ENCODE data around the gene TMEM269. TPM values are rescaled to one million over a fixed set of nuclear protein-coding genes. Genes with fewer than 3 reads are reported as not detected.

TMEM269 gene
- total RNA-seq, 1 donor, result under 0.01 TPM

DNA sequence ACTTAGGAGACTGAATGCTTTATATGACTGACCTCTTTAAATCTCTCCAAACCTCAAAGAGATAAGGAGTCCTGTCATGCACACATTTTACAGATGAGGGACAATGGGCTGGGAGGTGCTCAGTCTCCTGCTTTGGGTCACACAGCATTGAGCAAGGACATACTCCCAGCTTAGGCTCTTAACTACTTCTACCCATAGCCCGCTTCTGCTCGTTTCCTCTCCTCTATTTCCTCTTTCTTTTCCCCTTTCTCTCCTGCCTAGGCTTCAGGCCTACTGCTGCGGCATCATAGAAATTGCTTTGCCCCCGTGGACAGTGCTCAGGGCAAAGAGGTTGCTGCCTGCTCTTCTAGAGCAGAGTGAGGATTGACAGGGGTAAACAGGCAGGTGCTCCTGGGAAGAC, 49.2 kb downstream of the TMEM269 start:
- Histone ChIP-seq H3K4me1 (ENCODE audit: insufficient read depth, low read length) (no peaks in the 10 kb centered on the region), H3K9me3 (ENCODE audit: low read depth, low read length) (no peaks in the 10 kb centered on the region)
- no peak for DNase-seq (ENCODE audit: insufficient read length, low spot score, missing footprints)

DNA sequence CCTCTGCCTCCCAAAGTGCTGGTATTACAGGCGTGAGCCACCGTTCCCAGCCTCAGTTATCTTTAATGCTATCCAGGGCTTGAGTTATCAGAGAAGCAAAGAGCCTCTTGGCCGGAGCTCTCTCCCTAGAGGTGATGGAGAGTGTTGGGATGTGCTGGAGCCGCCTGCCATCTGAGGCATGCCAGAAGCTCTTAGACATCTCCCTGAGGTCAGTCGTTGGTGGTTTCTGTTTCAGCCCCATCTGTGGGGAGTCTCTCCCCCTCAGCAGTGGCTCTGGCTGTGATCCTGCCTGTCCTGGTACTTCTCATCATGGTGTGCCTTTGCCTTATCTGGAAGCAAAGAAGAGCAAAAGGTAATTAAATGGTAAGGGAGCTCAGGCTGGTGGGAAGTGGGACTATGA, 50.0 kb downstream of the TMEM269 start:
- no peak for DNase-seq (ENCODE audit: insufficient read length, low spot score, missing footprints)
- no peaks in the 10 kb centered on the region for H3K27me3 ChIP-seq (ENCODE audit: insufficient read depth, low read length)
- no peaks in the 10 kb centered on the region for H4K20me1 ChIP-seq (ENCODE audit: insufficient read depth, low read length)
- H3K27ac ChIP-seq (ENCODE audit: low read depth, low read length), result no peak overlapping the region
- H3K79me2 ChIP-seq (ENCODE audit: insufficient read depth, low read length), result no peaks in the 10 kb centered on the region
- no peak overlapping the region for H2AFZ ChIP-seq (ENCODE audit: low read length)
- H3K4me2 ChIP-seq (ENCODE audit: insufficient read depth, low read length), result no peak overlapping the region
- no peaks in the 10 kb centered on the region for H3K9me3 ChIP-seq (ENCODE audit: low read depth, low read length)
- no peak overlapping the region for H3K4me3 ChIP-seq (ENCODE audit: insufficient read depth, low read length)
- H3K4me1 ChIP-seq (ENCODE audit: insufficient read depth, low read length), result no peaks in the 10 kb centered on the region
- TF ChIP-seq, protein P1, sequence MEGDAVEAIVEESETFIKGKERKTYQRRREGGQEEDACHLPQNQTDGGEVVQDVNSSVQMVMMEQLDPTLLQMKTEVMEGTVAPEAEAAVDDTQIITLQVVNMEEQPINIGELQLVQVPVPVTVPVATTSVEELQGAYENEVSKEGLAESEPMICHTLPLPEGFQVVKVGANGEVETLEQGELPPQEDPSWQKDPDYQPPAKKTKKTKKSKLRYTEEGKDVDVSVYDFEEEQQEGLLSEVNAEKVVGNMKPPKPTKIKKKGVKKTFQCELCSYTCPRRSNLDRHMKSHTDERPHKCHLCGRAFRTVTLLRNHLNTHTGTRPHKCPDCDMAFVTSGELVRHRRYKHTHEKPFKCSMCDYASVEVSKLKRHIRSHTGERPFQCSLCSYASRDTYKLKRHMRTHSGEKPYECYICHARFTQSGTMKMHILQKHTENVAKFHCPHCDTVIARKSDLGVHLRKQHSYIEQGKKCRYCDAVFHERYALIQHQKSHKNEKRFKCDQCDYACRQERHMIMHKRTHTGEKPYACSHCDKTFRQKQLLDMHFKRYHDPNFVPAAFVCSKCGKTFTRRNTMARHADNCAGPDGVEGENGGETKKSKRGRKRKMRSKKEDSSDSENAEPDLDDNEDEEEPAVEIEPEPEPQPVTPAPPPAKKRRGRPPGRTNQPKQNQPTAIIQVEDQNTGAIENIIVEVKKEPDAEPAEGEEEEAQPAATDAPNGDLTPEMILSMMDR (IDR thresholded peaks at IDR 0.05; ENCODE audit: extremely low read depth, low read depth, low read length), result no peak
- peaks cover 9% of the 10 kb centered on the region for H3K36me3 ChIP-seq (ENCODE audit: insufficient read depth, low read length)

More for the DNA sequence above, 49.2 kb downstream of the TMEM269 start:
- Histone ChIP-seq H3K4me2 (ENCODE audit: insufficient read depth, low read length) (no peak overlapping the region), H3K4me3 (ENCODE audit: insufficient read depth, low read length) (no peak overlapping the region), H4K20me1 (ENCODE audit: insufficient read depth, low read length) (no peaks in the 10 kb centered on the region), H2AFZ (ENCODE audit: low read length) (no peak overlapping the region), H3K27me3 (ENCODE audit: insufficient read depth, low read length) (no peaks in the 10 kb centered on the region), H3K27ac (ENCODE audit: low read depth, low read length) (no peak overlapping the region), H3K36me3 (ENCODE audit: insufficient read depth, low read length) (peaks cover 9% of the 10 kb centered on the region), H3K79me2 (ENCODE audit: insufficient read depth, low read length) (no peaks in the 10 kb centered on the region)
- TF ChIP-seq, protein P1 (IDR thresholded peaks at IDR 0.05; ENCODE audit: extremely low read depth, low read depth, low read length), result no peak

DNA sequence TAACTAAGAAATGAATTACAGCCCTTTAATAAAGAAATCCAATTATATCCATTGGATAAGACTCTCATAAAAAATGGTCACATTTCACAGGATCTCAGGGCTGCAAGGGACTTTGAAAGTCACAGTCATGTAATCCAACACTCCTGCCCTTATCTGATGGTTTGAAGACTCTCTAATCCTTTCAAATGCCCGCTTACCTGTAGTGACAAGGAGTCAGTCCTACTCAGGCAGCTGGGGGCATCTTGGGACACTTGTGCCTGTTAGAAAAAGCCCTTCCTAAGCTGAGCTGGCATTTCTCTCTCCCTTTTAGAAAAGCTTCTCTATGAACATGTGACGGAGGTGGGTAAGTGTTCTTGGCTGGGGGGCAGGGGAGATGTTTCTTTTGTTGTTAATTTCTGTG, 50.6 kb downstream of the TMEM269 start:
- H3K4me2 ChIP-seq (ENCODE audit: insufficient read depth, low read length), result no peak overlapping the region
- no peak overlapping the region for H3K4me3 ChIP-seq (ENCODE audit: insufficient read depth, low read length)
- no peaks in the 10 kb centered on the region for H4K20me1 ChIP-seq (ENCODE audit: insufficient read depth, low read length)
- no peaks in the 10 kb centered on the region for H3K9me3 ChIP-seq (ENCODE audit: low read depth, low read length)
- H3K79me2 ChIP-seq (ENCODE audit: insufficient read depth, low read length), result no peaks in the 10 kb centered on the region
- H2AFZ ChIP-seq (ENCODE audit: low read length), result no peak overlapping the region
- no peaks in the 10 kb centered on the region for H3K27me3 ChIP-seq (ENCODE audit: insufficient read depth, low read length)
- H3K36me3 ChIP-seq (ENCODE audit: insufficient read depth, low read length), result peaks cover 9% of the 10 kb centered on the region
- H3K4me1 ChIP-seq (ENCODE audit: insufficient read depth, low read length), result no peaks in the 10 kb centered on the region
- H3K27ac ChIP-seq (ENCODE audit: low read depth, low read length), result no peak overlapping the region
- TF ChIP-seq, protein P1 (IDR thresholded peaks at IDR 0.05; ENCODE audit: extremely low read depth, low read depth, low read length), result no peak
- no peak for DNase-seq (ENCODE audit: insufficient read length, low spot score, missing footprints)

DNA sequence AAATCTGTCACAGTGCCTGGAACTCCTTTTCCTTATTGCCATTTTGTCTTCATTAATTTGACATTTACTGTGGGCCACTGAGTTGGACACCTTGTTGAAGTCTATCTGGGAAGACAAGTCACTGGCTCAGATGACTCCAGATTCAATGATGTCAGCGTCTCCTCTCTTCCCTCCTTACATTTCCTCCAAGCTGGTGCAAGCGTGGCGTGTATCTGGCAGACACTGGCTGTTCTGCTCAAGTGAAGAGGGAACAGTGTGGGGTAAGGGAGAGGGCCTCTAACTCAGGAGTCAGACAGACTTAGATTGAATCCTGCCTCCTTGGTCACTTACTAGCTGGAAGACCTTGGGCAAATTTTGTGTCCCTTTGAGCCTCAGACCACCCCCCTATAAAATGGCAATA, 52.9 kb downstream of the TMEM269 start:
- Histone ChIP-seq H3K27ac (ENCODE audit: low read depth, low read length) (no peak overlapping the region), H3K79me2 (ENCODE audit: insufficient read depth, low read length) (no peaks in the 10 kb centered on the region), H3K9me3 (ENCODE audit: low read depth, low read length) (no peaks in the 10 kb centered on the region), H3K4me3 (ENCODE audit: insufficient read depth, low read length) (no peak overlapping the region), H3K27me3 (ENCODE audit: insufficient read depth, low read length) (no peaks in the 10 kb centered on the region), H4K20me1 (ENCODE audit: insufficient read depth, low read length) (no peaks in the 10 kb centered on the region), H3K4me1 (ENCODE audit: insufficient read depth, low read length) (no peaks in the 10 kb centered on the region), H2AFZ (ENCODE audit: low read length) (no peak overlapping the region), H3K4me2 (ENCODE audit: insufficient read depth, low read length) (no peak overlapping the region), H3K36me3 (ENCODE audit: insufficient read depth, low read length) (peaks cover 12% of the 10 kb centered on the region)
- TF ChIP-seq, protein P1 (IDR thresholded peaks at IDR 0.05; ENCODE audit: extremely low read depth, low read depth, low read length), result no peak
- no peak for DNase-seq (ENCODE audit: insufficient read length, low spot score, missing footprints)
